ENCODE data around the gene SLC16A7. TPM values are rescaled to one million over a fixed set of nuclear protein-coding genes. Genes with fewer than 3 reads are reported as not detected.

The SLC16A7 gene
- total and polyA plus RNA-seq, 2 of the 8 experiments (the other 6 are each of a cell fraction or from before 2014, with no cell fraction given), result 0.74 to 4.3 TPM

GRCh38 chr12:59646636-59647035 lies 50.8 kb downstream of the SLC16A7 start:
- H4K8ac ChIP-seq (ENCODE audit: extremely low read depth, insufficient read depth, low read length), result no peak overlapping the region
- no peak for DNase-seq (ENCODE audit: low read depth in 1 of 2, low spot score in 2 of 2)
- H4K91ac ChIP-seq (replicated peaks; ENCODE audit: insufficient read length, low read length), result no peak overlapping the region
- no peak overlapping the region for H3K4me3 ChIP-seq (ENCODE audit: extremely low read depth in 1 of 4, insufficient read depth in 2 of 4, low read depth in 3 of 4, low read length in 4 of 4)
- no peak overlapping the region for H4K5ac ChIP-seq (ENCODE audit: insufficient read length, low read depth, low read length)
- no peak overlapping the region for H3K18ac ChIP-seq (ENCODE audit: extremely low read depth, low read length)
- no peaks in the 10 kb centered on the region for H3K23me2 ChIP-seq (ENCODE audit: low read depth, low read length)
- H3K36me3 ChIP-seq (ENCODE audit: control insufficient read depth in 2 of 4, insufficient read depth in 4 of 4, low read length in 3 of 4), result no peaks in the 10 kb centered on the region
- H3K4me2 ChIP-seq (ENCODE audit: insufficient read depth in 1 of 2, low read depth in 2 of 2, low read length in 2 of 2), result no peak overlapping the region
- no peak overlapping the region for H3K14ac ChIP-seq (ENCODE audit: insufficient read length)
- H2BK5ac ChIP-seq (ENCODE audit: low read depth, low read length), result no peak overlapping the region
- FAIRE-seq, result no peak
- H2AK5ac ChIP-seq (ENCODE audit: low read depth, low read length), result no peak overlapping the region
- CTCF ChIA-PET (ENCODE audit: partially characterized antibody), result interaction anchor here (0.6 to 1.0 kb wide), 3 partner anchors 9 to 852 kb away, joined by 3 to 5 read pairs (median 4); no protein-coding TSS in a partner anchor
- no peaks in the 10 kb centered on the region for H3K79me2 ChIP-seq (ENCODE audit: control insufficient read depth in 1 of 2, insufficient read depth in 2 of 2, low read length in 2 of 2)
- H2BK20ac ChIP-seq (ENCODE audit: low read length), result no peak overlapping the region
- H3K27ac ChIP-seq (ENCODE audit: low read depth, low read length), result no peak overlapping the region
- no peaks in the 10 kb centered on the region for H4K20me1 ChIP-seq (replicated peaks in 1 of 2; ENCODE audit: control insufficient read depth in 1 of 2, insufficient read depth in 2 of 2, low read length in 2 of 2)
- H3K4ac ChIP-seq (replicated peaks; ENCODE audit: insufficient read length, low read depth, low read length), result no peak overlapping the region
- POLR2A ChIA-PET (ENCODE audit: partially characterized antibody), result no interaction called here
- no peak overlapping the region for H2BK120ac ChIP-seq (replicated peaks; ENCODE audit: low read depth, low read length)
- no peak overlapping the region for H2BK12ac ChIP-seq (ENCODE audit: low read depth, low read length)
- H3K23ac ChIP-seq (ENCODE audit: insufficient read length), result no peak overlapping the region
- H3K9me3 ChIP-seq (ENCODE audit: insufficient read depth in 2 of 2, low read depth in 1 of 2, low read length in 1 of 2), result no peaks in the 10 kb centered on the region
- H2BK15ac ChIP-seq (ENCODE audit: low read length), result no peak overlapping the region
- no peak overlapping the region for H3K9ac ChIP-seq (replicated peaks in 1 of 4; ENCODE audit: extremely low read depth in 1 of 4, low read depth in 3 of 4, low read length in 3 of 4)
- H3K27me3 ChIP-seq (replicated peaks in 1 of 4; ENCODE audit: control insufficient read depth in 3 of 4, extremely low read depth in 1 of 4, insufficient read depth in 3 of 4, low read length in 3 of 4), result no peaks in the 10 kb centered on the region
- H3K56ac ChIP-seq (replicated peaks; ENCODE audit: insufficient read length, low read depth, low read length), result no peak overlapping the region
- H3K79me1 ChIP-seq (ENCODE audit: low read depth, low read length), result no peaks in the 10 kb centered on the region
- H2AFZ ChIP-seq (ENCODE audit: low read length), result no peak overlapping the region
- no peaks in the 10 kb centered on the region for H3K4me1 ChIP-seq (replicated peaks in 1 of 4; ENCODE audit: control insufficient read depth in 3 of 4, insufficient read depth in 4 of 4, low read length in 3 of 4)
- TF ChIP-seq YY1 (IDR thresholded peaks at IDR 0.05; ENCODE audit: low read depth, low read length) (no peak), EGR1 (IDR thresholded peaks at IDR 0.05; ENCODE audit: borderline replicate concordance, low read depth, low read length) (no peak), ASH2L (IDR thresholded peaks at IDR 0.05; ENCODE audit: low read length) (no peak), POU5F1 (IDR thresholded peaks at IDR 0.05; ENCODE audit: low read depth, low read length) (no peak), POLR2A (IDR thresholded peaks at IDR 0.05; ENCODE audit: control extremely low read depth in 1 of 2, low read depth in 2 of 2, low read length in 2 of 2) (no peak), SP4 (IDR thresholded peaks at IDR 0.05; ENCODE audit: low read length) (no peak), CBX5 (IDR thresholded peaks at IDR 0.05; ENCODE audit: low read depth, low read length) (no peak), E2F6 (IDR thresholded peaks at IDR 0.05) (no peak), CEBPB (IDR thresholded peaks at IDR 0.05; ENCODE audit: low read depth, low read length) (no peak), CREB1 (IDR thresholded peaks at IDR 0.05) (no peak), SP1 (IDR thresholded peaks at IDR 0.05; ENCODE audit: low read depth, low read length) (no peak), HDAC6 (IDR thresholded peaks at IDR 0.05; ENCODE audit: low read depth, low read length) (no peak), CTCF (IDR thresholded peaks at IDR 0.05; ENCODE audit: control extremely low read depth in 1 of 3, insufficient read depth in 1 of 3, low read depth in 1 of 3, low read length in 3 of 3) (no peak), CHD2 (IDR thresholded peaks at IDR 0.05; ENCODE audit: low read length) (no peak), JUN (IDR thresholded peaks at IDR 0.05; ENCODE audit: low read depth, low read length) (no peak)

Measured in H1 (cell line).